Measurements from ENCODE around the gene B3GALT4.
"Not testable (repeated sequence)": the region's sequence is repeated elsewhere in the genome, so short reads cannot be mapped to it uniquely, and the experiment has no call there.

The B3GALT4 gene

DNA sequence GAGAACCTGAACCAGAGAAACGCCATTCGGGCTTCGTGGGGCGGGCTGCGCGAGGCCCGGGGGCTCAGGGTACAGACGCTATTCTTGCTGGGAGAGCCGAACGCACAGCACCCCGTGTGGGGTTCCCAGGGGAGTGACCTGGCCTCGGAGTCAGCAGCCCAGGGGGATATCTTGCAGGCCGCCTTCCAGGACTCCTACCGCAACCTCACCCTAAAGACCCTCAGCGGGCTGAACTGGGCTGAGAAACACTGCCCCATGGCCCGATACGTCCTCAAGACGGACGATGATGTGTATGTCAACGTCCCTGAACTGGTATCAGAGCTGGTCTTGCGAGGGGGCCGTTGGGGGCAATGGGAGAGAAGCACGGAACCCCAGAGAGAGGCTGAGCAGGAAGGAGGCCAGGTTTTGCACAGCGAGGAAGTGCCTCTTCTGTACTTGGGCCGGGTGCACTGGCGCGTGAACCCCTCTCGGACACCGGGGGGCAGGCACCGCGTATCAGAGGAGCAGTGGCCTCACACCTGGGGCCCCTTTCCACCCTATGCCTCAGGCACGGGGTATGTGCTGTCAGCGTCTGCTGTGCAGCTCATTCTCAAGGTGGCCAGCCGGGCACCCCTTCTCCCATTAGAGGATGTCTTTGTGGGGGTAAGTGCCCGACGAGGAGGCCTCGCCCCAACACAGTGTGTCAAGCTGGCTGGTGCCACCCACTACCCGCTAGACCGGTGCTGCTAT, 904 bp downstream of the B3GALT4 start:
- H3K4me3 ChIP-seq (replicated peaks; ENCODE audit: low read depth, low read length), result no peak overlapping the region
- TF ChIP-seq, protein P1, sequence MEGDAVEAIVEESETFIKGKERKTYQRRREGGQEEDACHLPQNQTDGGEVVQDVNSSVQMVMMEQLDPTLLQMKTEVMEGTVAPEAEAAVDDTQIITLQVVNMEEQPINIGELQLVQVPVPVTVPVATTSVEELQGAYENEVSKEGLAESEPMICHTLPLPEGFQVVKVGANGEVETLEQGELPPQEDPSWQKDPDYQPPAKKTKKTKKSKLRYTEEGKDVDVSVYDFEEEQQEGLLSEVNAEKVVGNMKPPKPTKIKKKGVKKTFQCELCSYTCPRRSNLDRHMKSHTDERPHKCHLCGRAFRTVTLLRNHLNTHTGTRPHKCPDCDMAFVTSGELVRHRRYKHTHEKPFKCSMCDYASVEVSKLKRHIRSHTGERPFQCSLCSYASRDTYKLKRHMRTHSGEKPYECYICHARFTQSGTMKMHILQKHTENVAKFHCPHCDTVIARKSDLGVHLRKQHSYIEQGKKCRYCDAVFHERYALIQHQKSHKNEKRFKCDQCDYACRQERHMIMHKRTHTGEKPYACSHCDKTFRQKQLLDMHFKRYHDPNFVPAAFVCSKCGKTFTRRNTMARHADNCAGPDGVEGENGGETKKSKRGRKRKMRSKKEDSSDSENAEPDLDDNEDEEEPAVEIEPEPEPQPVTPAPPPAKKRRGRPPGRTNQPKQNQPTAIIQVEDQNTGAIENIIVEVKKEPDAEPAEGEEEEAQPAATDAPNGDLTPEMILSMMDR (IDR thresholded peaks at IDR 0.05; ENCODE audit: low read depth, low read length, missing control alignments), result no peak
- no peak for DNase-seq (ENCODE audit: extremely low read depth, low read depth)

DNA sequence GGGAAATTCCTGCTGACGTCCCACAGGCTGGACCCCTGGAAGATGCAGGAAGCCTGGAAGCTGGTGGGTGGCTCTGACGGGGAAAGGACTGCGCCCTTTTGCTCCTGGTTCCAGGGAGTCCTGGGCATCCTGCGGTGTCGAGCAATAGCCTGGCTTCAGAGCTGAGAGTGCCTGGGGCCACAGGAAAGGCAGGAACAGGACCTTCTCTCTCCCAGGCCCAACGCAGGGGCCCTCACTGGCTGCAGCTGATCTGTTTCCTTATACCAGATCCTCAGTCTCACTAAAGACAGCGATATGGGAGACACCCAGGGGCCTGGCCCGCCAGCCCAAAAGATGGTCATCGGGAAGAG, 1.4 kb downstream of the B3GALT4 start:
- no peak for DNase-seq (ENCODE audit: extremely low read depth, low read depth)
- H3K4me3 ChIP-seq (replicated peaks; ENCODE audit: low read depth, low read length), result no peak overlapping the region
- TF ChIP-seq, protein P1 (IDR thresholded peaks at IDR 0.05; ENCODE audit: low read depth, low read length, missing control alignments), result no peak

DNA sequence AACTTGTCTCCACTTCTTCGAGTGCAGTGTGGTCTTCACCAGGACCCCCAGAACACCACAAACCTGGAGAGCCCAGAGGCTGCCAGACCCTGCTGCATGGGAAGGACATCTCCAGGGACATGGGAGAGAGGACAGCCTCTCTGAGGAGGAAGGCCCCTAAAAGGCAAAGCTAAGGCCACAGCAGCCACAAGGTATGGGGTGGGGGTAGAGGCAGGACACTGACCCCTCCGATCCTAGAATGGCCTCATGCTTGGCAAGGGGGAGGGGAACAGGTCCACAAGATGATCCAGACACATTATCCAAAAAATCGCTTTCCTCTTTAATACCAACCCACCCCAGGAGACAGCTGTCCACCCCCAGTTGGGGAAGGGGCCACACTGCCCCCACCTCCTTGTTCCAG, 1.9 kb downstream of the B3GALT4 start:
- DNase-seq (ENCODE audit: extremely low read depth, low read depth), result no peak
- TF ChIP-seq, protein P1 (IDR thresholded peaks at IDR 0.05; ENCODE audit: low read depth, low read length, missing control alignments), result no peak
- H3K4me3 ChIP-seq (replicated peaks; ENCODE audit: low read depth, low read length), result no peak overlapping the region

DNA sequence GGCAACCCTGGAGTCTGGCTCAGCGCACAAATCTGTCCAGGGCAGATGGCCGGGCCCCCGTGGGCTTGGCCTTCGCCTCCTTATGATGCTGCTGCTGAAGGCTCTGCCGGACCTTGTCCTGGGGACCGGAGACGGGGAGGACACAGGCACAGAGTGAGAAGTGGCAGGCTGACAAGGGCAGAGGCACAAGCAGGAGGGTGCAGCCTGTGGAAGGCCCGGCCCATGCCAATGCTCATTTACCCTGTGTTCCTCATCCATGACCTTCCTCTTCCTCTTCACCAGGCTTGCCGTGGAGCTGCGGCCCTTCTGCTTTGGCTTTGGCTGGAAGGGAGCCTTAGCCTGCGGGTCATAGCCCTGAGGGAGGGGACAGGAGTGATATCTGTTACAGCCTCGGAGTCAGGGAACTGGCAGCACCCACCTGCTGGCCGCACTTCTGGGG, 2.4 kb downstream of the B3GALT4 start:
- no peak for DNase-seq (ENCODE audit: extremely low read depth, low read depth)
- TF ChIP-seq, protein P1 (IDR thresholded peaks at IDR 0.05; ENCODE audit: low read depth, low read length, missing control alignments), result no peak
- no peak overlapping the region for H3K4me3 ChIP-seq (replicated peaks; ENCODE audit: low read depth, low read length)

DNA sequence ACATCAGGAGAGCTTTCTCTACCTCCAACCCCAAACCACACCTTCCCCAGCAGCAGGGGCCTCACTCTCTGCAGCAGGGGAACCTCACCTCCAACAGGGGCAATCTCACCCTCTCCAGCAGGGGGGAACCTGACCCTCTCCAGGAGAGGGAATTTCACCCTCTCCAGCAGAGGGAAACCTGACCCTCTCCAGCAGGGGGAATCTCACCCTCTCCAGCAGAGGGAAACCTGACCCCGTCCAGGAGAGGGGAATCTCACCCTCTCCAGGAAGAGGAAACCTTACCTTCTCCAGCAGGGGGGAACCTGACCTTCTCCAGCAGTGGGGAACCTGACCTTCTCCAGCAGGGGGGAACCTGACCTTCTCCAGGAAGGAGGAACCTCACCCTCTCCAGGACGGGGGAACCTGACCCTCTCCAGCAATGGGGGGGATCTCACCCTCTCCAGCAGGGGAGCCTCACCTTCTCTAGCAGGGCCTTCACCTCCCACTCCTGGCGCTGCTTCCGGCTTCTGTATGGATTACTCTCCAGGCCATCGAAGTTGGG, 3.1 kb downstream of the B3GALT4 start:
- DNase-seq (ENCODE audit: extremely low read depth, low read depth), result no peak
- H3K4me3 ChIP-seq (replicated peaks; ENCODE audit: low read depth, low read length), result no peak overlapping the region
- TF ChIP-seq, protein P1 (IDR thresholded peaks at IDR 0.05; ENCODE audit: low read depth, low read length, missing control alignments), result peak; percentile 87

- no peak for DNase-seq (ENCODE audit: extremely low read depth, low read depth)
- no peak overlapping the region for H3K4me3 ChIP-seq (replicated peaks; ENCODE audit: low read depth, low read length)
- TF ChIP-seq, protein P1 (IDR thresholded peaks at IDR 0.05; ENCODE audit: low read depth, low read length, missing control alignments), result no peak
These were observed 3.6 kb downstream of the B3GALT4 start for GRCh38 chr6:33280539-33280938.

DNA sequence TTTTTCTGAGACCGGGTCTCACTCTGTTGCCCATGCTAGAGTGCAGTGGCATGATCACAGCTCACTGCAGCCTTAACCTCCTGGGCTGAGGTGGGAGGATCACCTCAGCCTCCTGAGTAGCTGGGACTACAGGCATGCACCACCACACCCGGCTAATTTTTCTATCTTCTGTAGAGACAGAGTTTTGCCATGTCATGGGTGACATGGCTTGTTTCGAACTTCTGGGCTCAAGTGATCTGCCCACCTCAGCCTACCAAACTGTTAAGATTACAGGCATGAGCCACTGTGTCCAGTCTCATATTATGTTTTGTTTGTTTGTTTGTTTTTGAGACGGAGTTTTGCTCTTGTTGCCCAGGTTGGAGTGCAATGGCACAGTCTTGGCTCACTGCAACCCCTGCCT, 8.3 kb downstream of the B3GALT4 start:
- H3K4me3 ChIP-seq (replicated peaks; ENCODE audit: low read depth, low read length), result not testable (repeated sequence)

More for the DNA sequence above, 8.3 kb downstream of the B3GALT4 start:
- DNase-seq (ENCODE audit: extremely low read depth, low read depth), result not testable (repeated sequence)

Measured in HFF-Myc (cell line).